HG03135 (cell line): ENCODE data around the gene MAIP1.
A peak's percentile ranks its signal among the peaks of the same experiment; 100 is the strongest.

ENCODE experiments used
- ATAC-seq: cut with Tn5 transposase; IDR thresholded peaks from one replicate; pipeline ENCODE4 v1.9.1; 2021; ENCODE audit warnings: mild to moderate bottlenecking, moderate library complexity; ENCODE audit not compliant: unreplicated experiment

Gene MAIP1

GRCh38 chr2:199946196-199946595, 9.2 kb upstream of the MAIP1 start:
- no peak for ATAC-seq

DNA sequence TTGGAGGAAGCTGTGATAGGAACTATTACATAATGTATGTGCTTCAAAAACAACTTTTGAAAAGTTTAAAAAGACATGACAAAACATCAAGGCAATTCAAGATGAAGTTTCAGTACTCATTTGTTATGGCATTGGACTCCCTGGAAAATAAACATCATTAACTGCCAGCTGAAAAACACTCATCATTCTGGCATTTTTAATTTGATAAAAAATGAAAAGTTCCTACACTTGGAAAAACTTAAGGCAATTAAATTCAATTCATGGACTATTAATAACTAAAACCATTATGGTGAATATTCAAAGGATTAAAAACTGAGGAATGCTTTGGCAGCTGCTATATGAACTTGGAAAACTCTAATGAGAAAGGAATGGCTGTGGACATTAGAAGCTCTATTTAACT, 8.5 kb upstream of the MAIP1 start:
- ATAC-seq, result no peak

- no peak for ATAC-seq
Observed at GRCh38 chr2:199950396-199950795, 5.0 kb upstream of the MAIP1 start.

DNA sequence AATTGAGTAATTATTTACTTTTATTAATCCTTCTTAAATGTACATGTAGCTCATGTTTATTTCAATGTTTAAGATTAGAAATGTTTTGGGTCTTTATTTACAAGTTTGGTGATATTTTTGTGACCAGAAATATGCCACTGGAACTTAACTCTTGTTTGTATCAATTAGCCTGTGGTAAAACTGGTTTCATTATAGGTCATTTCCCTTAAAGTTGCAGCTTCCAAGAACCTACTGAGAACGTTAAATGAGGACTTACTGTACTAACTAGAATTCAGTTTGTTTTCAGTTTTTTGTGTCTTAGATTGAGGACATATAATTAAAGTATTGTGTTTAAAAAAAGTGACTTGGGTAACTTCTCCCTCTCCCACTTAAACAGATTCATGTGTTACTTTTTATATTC, 4.4 kb upstream of the MAIP1 start:
- no peak for ATAC-seq

DNA sequence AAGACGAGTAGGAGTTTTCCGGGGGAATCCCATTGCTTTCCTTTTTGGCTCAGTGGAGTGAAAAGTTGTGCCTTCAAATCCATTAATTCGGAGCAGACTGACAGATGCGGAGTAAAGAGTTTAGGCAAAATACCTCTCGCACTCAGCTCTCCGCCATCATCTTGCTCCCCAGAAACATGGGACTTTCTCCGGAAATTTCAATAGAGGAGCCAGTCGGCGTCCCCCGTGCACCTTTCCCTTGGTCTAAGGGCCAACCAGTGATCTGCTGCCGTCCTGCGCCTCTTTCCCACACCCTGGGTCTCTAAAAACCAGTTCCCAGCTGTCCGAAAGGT, 409 bp upstream of the MAIP1 start:
- peak; percentile 45 for ATAC-seq

GRCh38 chr2:199956062-199956380, 639 bp downstream of the MAIP1 start:
- ATAC-seq, result no peak

DNA sequence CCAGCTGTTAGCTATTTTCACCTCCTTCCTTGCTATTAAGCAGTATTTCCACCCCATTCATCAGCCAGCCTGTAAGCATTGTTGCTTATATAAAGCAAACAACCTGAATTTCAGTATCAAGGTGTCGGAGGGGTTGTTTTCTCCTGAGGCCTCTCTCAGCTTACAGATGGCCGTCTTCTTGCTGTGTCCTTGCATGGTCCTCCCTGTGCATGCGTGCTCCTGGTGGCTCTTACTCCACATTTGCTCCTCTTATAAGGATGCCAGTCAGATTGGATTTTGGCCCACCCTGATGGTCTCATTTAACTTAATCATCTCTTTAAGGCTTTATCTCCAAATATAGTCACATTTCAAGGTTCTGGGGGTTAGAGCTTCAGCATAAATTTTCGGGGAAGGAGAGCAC, 2.6 kb downstream of the MAIP1 start:
- ATAC-seq, result no peak

DNA sequence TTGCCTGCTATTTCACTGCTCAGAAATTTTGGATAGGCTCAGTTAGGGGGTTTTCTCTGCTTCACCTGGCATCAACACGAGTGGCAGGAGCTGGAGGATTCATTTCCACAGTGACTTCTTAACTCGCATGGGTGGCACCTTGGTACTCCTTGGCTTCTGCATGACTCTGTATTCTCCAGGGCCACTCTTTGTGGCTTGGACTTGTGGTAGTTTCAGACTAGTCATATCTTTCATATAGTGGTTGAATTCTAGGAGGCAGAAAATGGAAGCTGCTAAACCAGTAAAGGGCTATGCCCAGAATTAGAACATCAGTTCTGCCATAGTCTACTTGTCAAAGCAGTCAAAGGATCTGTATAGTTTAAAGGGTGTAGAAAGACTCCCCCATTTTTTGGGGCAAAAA, 6.8 kb downstream of the MAIP1 start:
- ATAC-seq, result no peak

GRCh38 chr2:199966405-199966804, 11.0 kb downstream of the MAIP1 start:
- ATAC-seq, result no peak

DNA sequence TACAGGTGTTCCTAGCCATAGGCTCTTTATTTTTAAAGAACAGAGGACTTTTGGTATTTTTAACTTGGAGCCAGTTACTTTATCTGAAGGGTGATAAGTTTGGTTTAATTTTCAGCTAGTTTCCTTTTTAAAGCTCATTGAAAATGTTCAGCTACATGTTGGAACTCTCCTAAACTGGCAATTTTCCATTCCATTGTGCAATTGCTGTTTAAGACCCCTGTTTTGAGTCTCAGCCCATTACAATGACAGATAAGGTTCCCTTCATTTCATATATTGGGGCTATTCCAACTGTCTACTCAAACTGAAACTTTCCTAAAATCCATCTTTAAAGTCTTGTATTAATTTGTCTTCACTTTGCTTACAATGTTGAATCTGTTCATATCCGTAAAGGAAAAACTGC, 11.6 kb downstream of the MAIP1 start:
- ATAC-seq, result no peak

- no peak for ATAC-seq
Observed at GRCh38 chr2:199968126-199968525, 12.7 kb downstream of the MAIP1 start.

- no peak for ATAC-seq
Observed at GRCh38 chr2:199972088-199972626, 16.8 kb downstream of the MAIP1 start.

DNA sequence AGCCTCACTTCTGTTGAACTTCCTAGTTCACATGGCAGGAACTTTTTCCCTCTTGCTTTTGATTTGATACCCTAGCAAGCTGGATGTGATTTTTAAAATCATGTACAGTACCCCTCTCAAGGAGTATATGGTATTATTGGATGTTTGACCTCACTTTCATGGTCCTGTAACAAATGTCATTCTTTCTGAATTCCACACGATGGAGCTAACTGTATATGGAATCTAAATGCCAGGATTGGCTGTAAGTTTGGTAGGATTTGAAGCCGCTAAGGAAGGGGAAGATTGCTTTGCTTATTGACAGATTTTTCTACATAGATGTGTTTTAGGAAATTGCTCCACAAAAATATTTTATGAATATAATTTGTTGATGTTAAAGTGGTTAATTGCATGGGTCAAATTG, 18.3 kb downstream of the MAIP1 start:
- no peak for ATAC-seq

- no peak for ATAC-seq
Observed at GRCh38 chr2:199975273-199975895, 20.0 kb downstream of the MAIP1 start.

GRCh38 chr2:199977984-199978415, 22.6 kb downstream of the MAIP1 start:
- ATAC-seq, result peak; percentile 80

DNA sequence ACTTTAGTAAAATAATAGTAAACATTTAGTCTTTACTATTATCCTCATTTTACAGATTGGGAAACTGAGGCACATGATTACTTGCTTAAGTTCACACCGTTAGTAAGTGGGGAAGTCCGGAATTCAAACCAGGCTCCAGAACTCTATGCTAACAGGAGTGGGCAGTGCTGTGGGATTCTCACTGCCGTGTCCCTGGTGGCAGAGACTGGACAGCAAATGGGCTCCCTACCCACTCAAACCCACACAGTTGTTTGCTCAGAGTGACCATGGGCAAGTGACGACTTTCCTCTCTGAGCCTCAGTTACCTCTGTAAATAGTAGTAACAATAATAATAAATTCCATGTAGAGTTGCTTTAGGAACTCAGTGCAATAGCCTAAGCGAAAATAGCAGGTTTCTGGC, 24.0 kb downstream of the MAIP1 start:
- no peak for ATAC-seq

DNA sequence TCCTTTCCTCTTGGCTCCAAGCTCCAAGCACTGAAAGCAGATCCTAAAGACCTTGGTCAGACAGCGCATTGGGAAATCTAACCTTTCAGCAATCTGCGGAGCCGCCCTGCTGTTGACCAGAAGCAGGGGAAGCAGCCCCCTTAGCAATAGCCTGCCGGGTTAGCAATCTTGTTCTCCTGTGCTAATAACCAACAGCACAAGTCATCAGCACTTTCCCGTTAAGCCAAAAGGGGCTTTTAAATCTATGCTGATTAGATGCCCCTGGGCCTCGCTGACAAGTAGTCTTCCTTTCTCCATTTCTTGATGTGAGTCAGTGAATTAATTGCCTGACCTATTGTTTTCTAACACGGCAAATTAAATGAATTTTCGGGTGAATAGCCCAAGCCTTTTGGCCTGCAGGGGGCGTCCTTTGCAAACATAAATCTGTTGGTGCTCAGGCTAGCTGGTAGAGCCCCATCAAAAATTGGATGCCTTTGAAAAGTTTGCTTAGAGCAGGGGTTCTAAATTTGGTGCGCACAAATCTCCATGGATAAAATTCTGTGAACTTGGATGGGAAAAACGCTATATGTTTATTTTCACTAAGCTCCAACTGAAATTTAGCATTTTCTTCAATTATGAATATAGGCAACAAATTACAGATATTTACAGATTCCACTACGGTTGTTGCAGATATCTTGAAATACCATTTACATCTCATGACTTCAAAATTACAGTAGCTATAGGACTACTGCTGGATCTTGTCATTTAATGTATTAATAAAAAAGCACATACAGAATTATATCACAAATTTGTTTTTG, 24.6 kb downstream of the MAIP1 start:
- peak; percentile 47 for ATAC-seq

GRCh38 chr2:199982126-199982843, 26.9 kb downstream of the MAIP1 start:
- no peak for ATAC-seq

GRCh38 chr2:199983534-199983933, 28.2 kb downstream of the MAIP1 start:
- no peak for ATAC-seq

- ATAC-seq, result no peak
Observed at GRCh38 chr2:199984159-199984558, 28.8 kb downstream of the MAIP1 start.

DNA sequence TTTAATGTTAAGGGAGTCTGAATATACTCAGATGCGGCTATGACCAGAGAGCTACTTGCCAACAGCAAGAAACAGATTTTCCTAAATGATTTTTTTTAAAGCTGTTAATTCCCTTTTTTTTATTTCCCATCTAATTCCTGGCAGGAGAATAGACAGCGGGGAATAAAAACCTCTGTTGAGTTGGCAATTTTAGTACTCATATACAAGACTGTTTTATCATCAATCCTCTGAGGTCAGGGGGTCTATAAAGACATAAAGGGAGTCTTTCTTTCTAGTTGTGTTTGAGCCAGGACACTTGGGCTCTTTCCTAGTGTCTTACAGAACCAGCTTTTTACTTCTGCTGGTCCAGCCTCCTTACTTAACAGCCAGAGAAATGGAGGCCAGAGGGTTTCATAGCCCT, 29.4 kb downstream of the MAIP1 start:
- no peak for ATAC-seq

DNA sequence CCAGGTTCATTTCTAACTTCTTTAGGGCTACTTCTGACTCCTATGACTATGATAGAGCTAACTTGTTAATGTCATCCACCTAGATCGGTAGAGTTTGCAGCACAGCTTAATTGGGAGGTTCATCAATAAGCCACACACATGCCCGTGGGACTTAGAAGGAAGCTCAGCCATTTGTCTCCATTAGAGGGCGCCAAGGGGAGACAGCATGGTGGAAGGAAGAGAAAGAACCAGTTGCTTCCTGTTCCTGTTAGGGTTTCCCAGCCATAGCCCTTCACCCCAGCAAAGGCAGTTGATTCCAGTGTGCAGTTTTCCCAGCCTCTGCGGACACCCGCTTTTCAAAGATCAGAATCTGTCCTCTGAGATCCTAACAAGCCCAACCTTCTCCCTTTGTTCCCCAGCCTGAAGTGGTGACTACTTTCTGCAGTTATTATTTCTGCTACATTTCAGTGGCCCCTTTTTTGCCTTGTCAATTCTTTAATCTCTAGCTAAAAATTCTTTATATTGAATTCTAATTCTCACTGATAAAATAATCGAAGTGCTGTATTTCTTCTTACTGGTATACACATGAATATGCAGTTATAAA, 30.3 kb downstream of the MAIP1 start:
- no peak for ATAC-seq
